WTC11 (cell line): ENCODE data around the gene PTPN7. TPM values are rescaled to one million over a fixed set of nuclear protein-coding genes. Genes with fewer than 3 reads are reported as not detected.
"Not testable (repeated sequence)": the region's sequence is repeated elsewhere in the genome, so short reads cannot be mapped to it uniquely, and the experiment has no call there.

Experiments used
- ATAC-seq: fragments of 200-7000 bp; cut with Tn5 transposase; 2 replicates; pipeline ENCODE4 v1.10.0; 2021; ENCODE audit warnings: mild to moderate bottlenecking, moderate library complexity
- CTCF ChIA-PET: fragments of 300-600 bp; sonication (Branson Sonifier 250); formaldehyde crosslinking; loops from one replicate; lab custom pipeline; 2021; ENCODE audit warnings: antibody characterized with exemption; lab: Charles Lee
- POLR2A ChIA-PET: fragments of 350-600 bp; sonication (Branson Sonifier 250); formaldehyde crosslinking; loops from one replicate; lab custom pipeline; 2021; ENCODE audit warnings: antibody characterized with exemption; lab: Charles Lee
- DNase-seq: peaks from one replicate; pipeline ENCODE4 v3.0.0; 2021; ENCODE audit warnings: low spot score
- H3K27ac Mint-ChIP-seq: 2 replicates; pipeline ENCODE4 v1.8.0; 2021; ENCODE audit warnings: mixed read lengths
- H3K27me3 Mint-ChIP-seq: 2 replicates; pipeline ENCODE4 v1.8.0; 2021; ENCODE audit warnings: low read depth, mild to moderate bottlenecking, moderate library complexity, mixed read lengths
- H3K36me3 Mint-ChIP-seq: 2 replicates; pipeline ENCODE4 v1.8.0; 2021; ENCODE audit warnings: mixed read lengths
- H3K4me1 Mint-ChIP-seq: 2 replicates; pipeline ENCODE4 v1.8.0; 2022; ENCODE audit warnings: mixed read lengths
- H3K4me3 Mint-ChIP-seq: 2 replicates; pipeline ENCODE4 v1.8.0; 2021; ENCODE audit warnings: mild to moderate bottlenecking, moderate library complexity, mixed read lengths
- H3K9me3 Mint-ChIP-seq: 2 replicates; pipeline ENCODE4 v1.8.0; 2021; ENCODE audit warnings: mixed read lengths
- ARID4B ChIP-seq: sonication (generic); formaldehyde crosslinking; IDR thresholded peaks from 2 replicates; pipeline ENCODE4 v1.8.0; 2023; ENCODE audit warnings: missing genetic modification reagents, mild to moderate bottlenecking, borderline replicate concordance
- CBFB ChIP-seq: sonication (generic); formaldehyde crosslinking; IDR thresholded peaks from 2 replicates; pipeline ENCODE4 v1.8.1; 2022; ENCODE audit warnings: mild to moderate bottlenecking, low read depth, missing genetic modification reagents
- FOXK1 ChIP-seq: sonication (generic); formaldehyde crosslinking; IDR thresholded peaks from 2 replicates; pipeline ENCODE4 v1.8.0; 2022; ENCODE audit warnings: mild to moderate bottlenecking, moderate library complexity, missing genetic modification reagents
- GABPB1 ChIP-seq: sonication (generic); formaldehyde crosslinking; IDR thresholded peaks from 2 replicates; pipeline ENCODE4 v1.8.1; 2023; ENCODE audit warnings: mild to moderate bottlenecking, missing genetic modification reagents
- NR1H2 ChIP-seq: sonication (generic); formaldehyde crosslinking; IDR thresholded peaks from 2 replicates; pipeline ENCODE4 v1.9.0; 2021; ENCODE audit warnings: mild to moderate bottlenecking, moderate library complexity, missing genetic modification reagents
- SMAD4 ChIP-seq: sonication (generic); formaldehyde crosslinking; IDR thresholded peaks from 2 replicates; pipeline ENCODE4 v1.8.0; 2022; ENCODE audit warnings: mild to moderate bottlenecking, missing genetic modification reagents
- STAT6 ChIP-seq: sonication (generic); formaldehyde crosslinking; conservative IDR thresholded peaks from 2 replicates; pipeline ENCODE4 v1.8.1; 2023; ENCODE audit warnings: mild to moderate bottlenecking, low read depth, missing genetic modification reagents, moderate library complexity
- ZNF121 ChIP-seq: sonication (generic); formaldehyde crosslinking; IDR thresholded peaks from 2 replicates; pipeline ENCODE4 v1.8.0; 2023; ENCODE audit warnings: missing genetic modification reagents
- ZNF396 ChIP-seq: fragments of 250-450 bp; sonication (Bioruptor Pico); IDR thresholded peaks from 2 replicates; pipeline ENCODE4 v1.8.0; 2021; ENCODE audit warnings: mild to moderate bottlenecking, moderate library complexity, borderline replicate concordance
- ZNF416 ChIP-seq: fragments of 250-450 bp; sonication (Bioruptor Pico); IDR thresholded peaks from 2 replicates; pipeline ENCODE4 v1.9.0; 2021; ENCODE audit warnings: mild to moderate bottlenecking, inconsistent platforms
- total RNA-seq: library from RNA; stranded (reverse); gene quantifications from 3 replicates; pipeline ENCODE4 v1.2.3, GENCODE V29; 2021
- TF ChIP-seq, protein P1 (sequence below): sonication (generic); formaldehyde crosslinking; conservative IDR thresholded peaks from 2 replicates; pipeline ENCODE4 v1.8.1; 2022; ENCODE audit warnings: mild to moderate bottlenecking, missing genetic modification reagents
- TF ChIP-seq, protein P2 (sequence below): sonication (generic); formaldehyde crosslinking; IDR thresholded peaks from 2 replicates; pipeline ENCODE4 v1.8.1; 2022; ENCODE audit warnings: low read depth, missing genetic modification reagents, borderline replicate concordance
- TF ChIP-seq, protein P3 (sequence below): sonication (generic); formaldehyde crosslinking; IDR thresholded peaks from 2 replicates; pipeline ENCODE4 v1.8.1; 2022; ENCODE audit warnings: missing genetic modification reagents, borderline replicate concordance

The PTPN7 gene
- total RNA-seq, 1 experiment from 2014 or later = 0.98 TPM

DNA sequence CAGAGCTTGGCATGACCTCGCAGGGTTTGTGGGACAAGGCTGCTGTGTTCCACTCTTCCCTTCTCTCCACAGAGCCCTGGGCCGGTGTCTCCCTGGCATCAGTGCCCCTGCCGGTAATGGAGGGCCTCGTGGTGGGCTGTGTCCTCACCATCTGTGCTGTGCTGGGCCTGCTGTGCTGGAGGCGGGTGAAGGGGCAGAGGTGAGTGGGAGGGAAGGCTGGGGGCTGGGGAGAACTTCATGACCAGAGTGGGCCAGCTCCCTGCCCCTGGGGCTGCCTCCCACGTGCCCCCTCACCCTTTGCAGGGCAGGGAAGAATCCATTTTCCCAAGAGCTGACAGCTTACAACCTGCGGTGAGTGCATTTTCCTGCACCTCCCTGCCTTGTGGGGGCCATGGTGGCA lies 21.2 kb upstream of the PTPN7 start:
- no peak overlapping the region for H3K27ac Mint-ChIP-seq
- H3K4me3 Mint-ChIP-seq = no peak overlapping the region
- ChIA-PET POLR2A (no interaction called here), CTCF (interaction anchor here (1.4 kb wide), 1 partner anchor 33 kb away, joined by 3 read pairs; no protein-coding TSS in a partner anchor)
- H3K9me3 Mint-ChIP-seq = no peaks in the 10 kb centered on the region
- DNase-seq (no peak), ATAC-seq (no peak)
- peaks cover 13% of the 10 kb centered on the region for H3K4me1 Mint-ChIP-seq
- H3K36me3 Mint-ChIP-seq = no peaks in the 10 kb centered on the region
- TF ChIP-seq ZNF121 (CRISPR knock-in tag) (no peak), SMAD4 (CRISPR knock-in tag) (no peak), STAT6 (CRISPR knock-in tag) (no peak), ZNF416 (CRISPR knock-in tag) (no peak), CBFB (CRISPR knock-in tag) (no peak), FOXK1 (CRISPR knock-in tag) (no peak), ARID4B (CRISPR knock-in tag) (no peak), ZNF396 (no peak), NR1H2 (CRISPR knock-in tag) (no peak), GABPB1 (CRISPR knock-in tag) (no peak)
- TF ChIP-seq, protein P1, sequence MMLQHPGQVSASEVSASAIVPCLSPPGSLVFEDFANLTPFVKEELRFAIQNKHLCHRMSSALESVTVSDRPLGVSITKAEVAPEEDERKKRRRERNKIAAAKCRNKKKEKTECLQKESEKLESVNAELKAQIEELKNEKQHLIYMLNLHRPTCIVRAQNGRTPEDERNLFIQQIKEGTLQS (CRISPR knock-in tag) = no peak
- TF ChIP-seq, protein P2, sequence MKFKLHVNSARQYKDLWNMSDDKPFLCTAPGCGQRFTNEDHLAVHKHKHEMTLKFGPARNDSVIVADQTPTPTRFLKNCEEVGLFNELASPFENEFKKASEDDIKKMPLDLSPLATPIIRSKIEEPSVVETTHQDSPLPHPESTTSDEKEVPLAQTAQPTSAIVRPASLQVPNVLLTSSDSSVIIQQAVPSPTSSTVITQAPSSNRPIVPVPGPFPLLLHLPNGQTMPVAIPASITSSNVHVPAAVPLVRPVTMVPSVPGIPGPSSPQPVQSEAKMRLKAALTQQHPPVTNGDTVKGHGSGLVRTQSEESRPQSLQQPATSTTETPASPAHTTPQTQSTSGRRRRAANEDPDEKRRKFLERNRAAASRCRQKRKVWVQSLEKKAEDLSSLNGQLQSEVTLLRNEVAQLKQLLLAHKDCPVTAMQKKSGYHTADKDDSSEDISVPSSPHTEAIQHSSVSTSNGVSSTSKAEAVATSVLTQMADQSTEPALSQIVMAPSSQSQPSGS = no peak
- TF ChIP-seq, protein P3, sequence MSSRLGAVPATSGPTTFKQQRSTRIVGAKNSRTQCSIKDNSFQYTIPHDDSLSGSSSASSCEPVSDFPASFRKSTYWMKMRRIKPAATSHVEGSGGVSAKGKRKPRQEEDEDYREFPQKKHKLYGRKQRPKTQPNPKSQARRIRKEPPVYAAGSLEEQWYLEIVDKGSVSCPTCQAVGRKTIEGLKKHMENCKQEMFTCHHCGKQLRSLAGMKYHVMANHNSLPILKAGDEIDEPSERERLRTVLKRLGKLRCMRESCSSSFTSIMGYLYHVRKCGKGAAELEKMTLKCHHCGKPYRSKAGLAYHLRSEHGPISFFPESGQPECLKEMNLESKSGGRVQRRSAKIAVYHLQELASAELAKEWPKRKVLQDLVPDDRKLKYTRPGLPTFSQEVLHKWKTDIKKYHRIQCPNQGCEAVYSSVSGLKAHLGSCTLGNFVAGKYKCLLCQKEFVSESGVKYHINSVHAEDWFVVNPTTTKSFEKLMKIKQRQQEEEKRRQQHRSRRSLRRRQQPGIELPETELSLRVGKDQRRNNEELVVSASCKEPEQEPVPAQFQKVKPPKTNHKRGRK = no peak
- peaks cover 4% of the 10 kb centered on the region; the same call in 1 of the 2 replicates for H3K27me3 Mint-ChIP-seq

GRCh38 chr1:202180751-202181139 lies 20.3 kb upstream of the PTPN7 start:
- CTCF ChIA-PET = interaction anchor here (1.4 to 2.2 kb wide), 2 partner anchors 8 to 12 kb away, joined by 4 to 12 read pairs; partner anchors contain the start of gene LGR6
- POLR2A ChIA-PET, H3K36me3 Mint-ChIP-seq, H3K9me3 Mint-ChIP-seq, H3K27ac Mint-ChIP-seq, DNase-seq, ATAC-seq, H3K4me3 Mint-ChIP-seq, H3K27me3 Mint-ChIP-seq: not testable (repeated sequence)
- peaks cover 13% of the 10 kb centered on the region for H3K4me1 Mint-ChIP-seq
